OCI-LY3 (cell line): ENCODE data around the gene DYNC1I1.

Experiments
- H2AFZ ChIP-seq: fragments of 200-600, 300-600 bp; shearing (Covaris generic); 2 replicates; pipeline ENCODE4 v1.6.0; 2014; ENCODE audit warnings: antibody characterized with exemption, low read depth, low read length
- H3K27ac ChIP-seq: fragments of 200-600, 300-600 bp; sonication (generic); 2 replicates; pipeline ENCODE4 v1.5.1; 2014; ENCODE audit warnings: mild to moderate bottlenecking, low read length, moderate library complexity, mixed read lengths
- H3K27me3 ChIP-seq: fragments of 200-600, 300-600 bp; sonication (generic); 2 replicates; pipeline ENCODE4 v1.6.1; 2014; ENCODE audit warnings: low read depth, low read length, mixed read lengths
- H3K36me3 ChIP-seq: fragments of 200-600, 300-600 bp; sonication (generic); replicated peaks from 2 replicates; pipeline ENCODE3; 2014; ENCODE audit warnings: low read depth, low read length, mixed read lengths
- H3K4me1 ChIP-seq: fragments of 300-600, 200-600 bp; sonication (generic); 2 replicates; pipeline ENCODE4 v1.6.1; 2014; ENCODE audit warnings: low read length, mixed read lengths
- H3K4me2 ChIP-seq: fragments of 200-600, 300-600 bp; sonication (generic); 2 replicates; pipeline ENCODE4 v1.6.1; 2014; ENCODE audit warnings: low read length, mixed read lengths
- H3K4me3 ChIP-seq: fragments of 300-600, 200-600 bp; sonication (generic); 2 replicates; pipeline ENCODE4 v1.5.1; 2014; ENCODE audit warnings: antibody characterized with exemption, mild to moderate bottlenecking, low read length, moderate library complexity
- H3K79me2 ChIP-seq: fragments of 300-600, 200-600 bp; shearing (Covaris generic); 2 replicates; pipeline ENCODE4 v1.6.1; 2014; ENCODE audit warnings: mild to moderate bottlenecking, low read length, mixed read lengths
- H3K9ac ChIP-seq: fragments of 300-600, 200-600 bp; shearing (Covaris generic); 2 replicates; pipeline ENCODE4 v1.6.0; 2014; ENCODE audit warnings: mild to moderate bottlenecking, low read length, moderate library complexity
- H3K9me3 ChIP-seq: fragments of 200-600, 300-600 bp; shearing (Covaris generic); 2 replicates; pipeline ENCODE4 v1.6.1; 2014; ENCODE audit warnings: low read length, mixed read lengths; ENCODE audit not compliant: insufficient read depth
- H4K20me1 ChIP-seq: fragments of 200-600, 300-600 bp; sonication (generic); 2 replicates; pipeline ENCODE4 v1.6.1; 2016; ENCODE audit warnings: low read length, mixed read lengths; ENCODE audit not compliant: insufficient read depth
- CTCF ChIP-seq: fragments of 200-600, 300-600 bp; sonication (generic); IDR thresholded peaks from 2 replicates; pipeline ENCODE4 v1.5.1; 2014; ENCODE audit warnings: antibody characterized with exemption, low read length, low read depth
- EZH2phosphoT487 ChIP-seq: fragments of 200-600 bp; shearing (Covaris generic); IDR thresholded peaks from 2 replicates; pipeline ENCODE4 v1.6.1; 2018; ENCODE audit warnings: antibody characterized with exemption, mixed run types, low read depth

The DYNC1I1 gene

GRCh38 chr7:95881597-95881996, 109.2 kb downstream of the DYNC1I1 start:
- TF ChIP-seq EZH2phosphoT487 (no peak), CTCF (no peak)
- Histone ChIP-seq H3K9me3 (no peaks in the 10 kb centered on the region), H3K79me2 (no peaks in the 10 kb centered on the region), H3K9ac (no peak overlapping the region), H3K4me2 (no peak overlapping the region), H3K36me3 (no peaks in the 10 kb centered on the region), H3K27ac (no peak overlapping the region), H2AFZ (no peak overlapping the region), H4K20me1 (no peaks in the 10 kb centered on the region), H3K4me3 (no peak overlapping the region), H3K4me1 (no peaks in the 10 kb centered on the region), H3K27me3 (0 out of 2 replicates have a peak, but pooled peaks cover 7% of the 10 kb centered on the region)

- Histone ChIP-seq H3K27me3 (0 out of 2 replicates have a peak, but pooled peaks cover 6% of the 10 kb centered on the region), H3K4me3 (no peak overlapping the region), H4K20me1 (no peaks in the 10 kb centered on the region), H3K4me1 (no peaks in the 10 kb centered on the region), H3K27ac (no peak overlapping the region), H3K9ac (no peak overlapping the region), H3K36me3 (no peaks in the 10 kb centered on the region), H2AFZ (no peak overlapping the region), H3K79me2 (no peaks in the 10 kb centered on the region), H3K4me2 (no peak overlapping the region), H3K9me3 (no peaks in the 10 kb centered on the region)
- no peak for TF ChIP-seq EZH2phosphoT487
- no peak for TF ChIP-seq CTCF
These were observed 110.9 kb downstream of the DYNC1I1 start for GRCh38 chr7:95883217-95883616.

- Histone ChIP-seq H3K36me3 (no peaks in the 10 kb centered on the region), H3K79me2 (no peaks in the 10 kb centered on the region), H2AFZ (peak overlapping the region; percentile 60; the same call in 1 of the 2 replicates), H3K27ac (no peak overlapping the region), H3K4me2 (peak overlapping the region; percentile 49), H3K9me3 (no peaks in the 10 kb centered on the region), H4K20me1 (no peaks in the 10 kb centered on the region), H3K4me1 (no peaks in the 10 kb centered on the region), H3K9ac (no peak overlapping the region), H3K27me3 (0 out of 2 replicates have a peak, but pooled peaks cover 3% of the 10 kb centered on the region), H3K4me3 (peak overlapping the region; percentile 42)
- TF ChIP-seq EZH2phosphoT487 = no peak
- no peak for TF ChIP-seq CTCF
These were observed 114.2 kb downstream of the DYNC1I1 start for GRCh38 chr7:95886501-95887090.

- Histone ChIP-seq H3K27me3 (no peaks in the 10 kb centered on the region), H3K27ac (no peak overlapping the region), H3K9ac (no peak overlapping the region), H3K4me1 (no peaks in the 10 kb centered on the region), H2AFZ (no peak overlapping the region), H3K36me3 (no peaks in the 10 kb centered on the region), H3K9me3 (no peaks in the 10 kb centered on the region), H3K4me2 (no peak overlapping the region), H4K20me1 (no peaks in the 10 kb centered on the region), H3K4me3 (no peak overlapping the region), H3K79me2 (no peaks in the 10 kb centered on the region)
- TF ChIP-seq CTCF = no peak
- no peak for TF ChIP-seq EZH2phosphoT487
These were observed 121.1 kb downstream of the DYNC1I1 start for GRCh38 chr7:95893484-95893883.
